Osteocyte (in vitro differentiated cells): ENCODE data around the gene MIAT. TPM values are rescaled to one million over a fixed set of nuclear protein-coding genes. Genes with fewer than 3 reads are reported as not detected.

Experiments used
- DNase-seq: peaks from one replicate; pipeline ENCODE4 v3.0.0; 2021; ENCODE audit warnings: mixed read lengths; ENCODE audit not compliant: unreplicated experiment; ENCODE audit errors: extremely low spot score
- H3K27ac Mint-ChIP-seq: one replicate; pipeline ENCODE4 v1.8.0; 2021; ENCODE audit warnings: mild to moderate bottlenecking, mixed read lengths; ENCODE audit not compliant: unreplicated experiment
- H3K27me3 Mint-ChIP-seq: one replicate; pipeline ENCODE4 v1.8.0; 2021; ENCODE audit warnings: mixed read lengths; ENCODE audit not compliant: unreplicated experiment
- H3K36me3 Mint-ChIP-seq: one replicate; pipeline ENCODE4 v1.8.0; 2021; ENCODE audit warnings: mixed read lengths; ENCODE audit not compliant: unreplicated experiment
- H3K4me1 Mint-ChIP-seq: one replicate; pipeline ENCODE4 v1.8.0; 2021; ENCODE audit warnings: mixed read lengths; ENCODE audit not compliant: unreplicated experiment
- H3K4me3 Mint-ChIP-seq: one replicate; pipeline ENCODE4 v1.8.0; 2021; ENCODE audit warnings: mild to moderate bottlenecking, moderate library complexity, mixed read lengths; ENCODE audit not compliant: unreplicated experiment
- H3K9me3 Mint-ChIP-seq: one replicate; pipeline ENCODE4 v1.8.0; 2021; ENCODE audit warnings: mixed read lengths; ENCODE audit not compliant: unreplicated experiment
- CTCF ChIP-seq: fragments of 200-600 bp; sonication (generic); IDR thresholded peaks from 2 replicates; pipeline ENCODE4 v1.5.0; 2021; ENCODE audit warnings: antibody characterized with exemption, mild to moderate bottlenecking, moderate library complexity
- total RNA-seq: library from RNA; stranded (reverse); gene quantifications from 2 replicates; pipeline ENCODE4 v1.2.1, GENCODE V29; 2021

The MIAT gene
- total RNA-seq, 1 donor from 2014 or later, result 3.3 TPM

GRCh38 chr22:26665813-26666231, 8.4 kb downstream of the MIAT start:
- no peak overlapping the region for H3K4me3 Mint-ChIP-seq
- peaks cover 4% of the 10 kb centered on the region for H3K27me3 Mint-ChIP-seq
- TF ChIP-seq CTCF, result no peak
- no peak overlapping the region for H3K27ac Mint-ChIP-seq
- H3K36me3 Mint-ChIP-seq, result no peaks in the 10 kb centered on the region
- H3K4me1 Mint-ChIP-seq, result peaks cover 5% of the 10 kb centered on the region
- no peak for DNase-seq
- H3K9me3 Mint-ChIP-seq, result no peaks in the 10 kb centered on the region

- Mint-ChIP-seq H3K36me3 (no peaks in the 10 kb centered on the region), H3K27ac (no peak overlapping the region), H3K4me3 (no peak overlapping the region), H3K4me1 (peaks cover 8% of the 10 kb centered on the region), H3K9me3 (no peaks in the 10 kb centered on the region), H3K27me3 (peaks cover 4% of the 10 kb centered on the region)
- no peak for TF ChIP-seq CTCF
- no peak for DNase-seq
Observed at GRCh38 chr22:26667140-26667539, 9.8 kb downstream of the MIAT start.

DNA sequence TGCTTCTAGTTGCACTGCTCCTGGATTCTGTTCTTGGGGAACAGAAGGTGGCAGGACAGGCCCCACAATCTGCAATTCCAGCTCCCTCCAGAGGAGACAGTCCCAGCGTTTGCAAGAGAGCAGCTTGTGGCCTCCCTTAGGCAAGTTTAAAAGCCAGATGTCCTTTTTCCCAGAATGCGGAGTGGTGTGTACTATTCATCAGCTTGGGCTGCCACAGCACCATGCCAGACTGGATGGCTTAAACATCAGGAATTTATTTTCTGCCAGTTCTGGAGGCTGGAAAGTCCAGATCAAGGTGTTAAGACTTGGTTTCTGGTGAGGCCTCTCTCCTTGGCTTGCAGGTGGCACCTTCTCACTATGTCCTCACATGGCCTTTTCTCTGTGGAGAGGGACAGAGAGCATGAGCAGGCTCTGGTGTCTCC, 11.7 kb downstream of the MIAT start:
- peaks cover 26% of the 10 kb centered on the region for H3K4me1 Mint-ChIP-seq
- DNase-seq, result no peak
- no peaks in the 10 kb centered on the region for H3K36me3 Mint-ChIP-seq
- H3K27me3 Mint-ChIP-seq, result no peaks in the 10 kb centered on the region
- H3K9me3 Mint-ChIP-seq, result no peaks in the 10 kb centered on the region
- no peak overlapping the region for H3K27ac Mint-ChIP-seq
- H3K4me3 Mint-ChIP-seq, result no peak overlapping the region
- TF ChIP-seq CTCF, result peak; percentile 38

DNA sequence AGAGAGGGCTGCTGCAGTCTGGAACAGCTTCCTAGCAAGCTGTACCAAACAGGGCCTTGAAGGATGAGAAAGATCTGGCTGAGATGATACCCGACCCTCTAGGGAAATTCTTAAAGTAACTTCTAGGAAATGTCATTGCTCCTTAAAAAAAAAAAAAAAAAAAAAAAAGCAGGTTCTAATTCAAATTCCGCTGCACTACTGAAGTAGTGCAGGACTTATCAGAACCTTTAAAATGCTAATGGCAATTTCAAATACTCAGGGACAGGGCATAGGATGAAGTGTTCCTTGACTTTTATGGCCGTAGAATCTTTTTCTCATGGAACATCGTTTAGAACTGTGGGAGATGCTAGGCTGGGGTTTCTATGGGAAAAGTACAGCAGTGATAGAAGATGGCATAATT, 13.1 kb downstream of the MIAT start:
- Mint-ChIP-seq H3K36me3 (peaks cover 3% of the 10 kb centered on the region), H3K27ac (no peak overlapping the region), H3K9me3 (no peaks in the 10 kb centered on the region), H3K4me3 (no peak overlapping the region), H3K4me1 (peaks cover 36% of the 10 kb centered on the region), H3K27me3 (no peaks in the 10 kb centered on the region)
- TF ChIP-seq CTCF, result no peak
- DNase-seq, result no peak

DNA sequence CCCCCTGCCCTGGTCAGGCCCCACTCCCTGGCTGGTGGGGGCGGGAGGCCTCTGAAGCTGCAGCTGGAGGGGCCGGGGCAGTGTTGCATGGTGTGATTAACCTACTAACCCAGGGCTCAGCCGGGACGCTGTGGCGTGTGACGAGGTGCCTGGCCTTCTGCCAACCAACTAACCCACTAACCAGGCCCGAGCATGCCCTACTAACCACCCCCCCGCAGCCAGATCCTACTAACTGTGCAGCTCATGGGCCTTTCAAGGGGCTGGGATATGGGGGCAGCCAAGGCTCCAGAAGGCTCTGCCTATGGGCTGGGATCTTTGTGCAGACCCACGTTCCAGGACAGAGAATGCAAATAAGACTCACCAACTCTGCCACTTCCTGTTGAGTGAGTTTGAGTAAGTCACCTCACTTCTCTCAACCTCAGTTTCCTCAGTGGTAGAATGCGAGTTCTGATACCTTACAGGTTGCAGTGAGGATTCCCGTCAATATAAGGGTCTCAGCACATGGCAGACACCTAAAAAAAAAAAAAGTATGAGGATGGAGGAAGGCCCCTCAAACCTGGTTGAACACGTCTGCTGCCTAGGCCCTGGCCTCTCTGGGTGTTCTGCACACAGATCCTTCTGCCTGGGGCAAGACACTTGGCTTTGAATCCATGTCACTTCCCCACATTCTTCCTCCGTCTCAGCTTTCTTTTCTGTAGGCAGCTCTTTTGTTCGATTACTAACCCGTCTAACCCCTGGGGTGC, 14.1 kb downstream of the MIAT start:
- Mint-ChIP-seq H3K9me3 (no peaks in the 10 kb centered on the region), H3K4me3 (no peak overlapping the region), H3K27ac (peak overlapping the region; percentile 98), H3K36me3 (peaks cover 4% of the 10 kb centered on the region), H3K4me1 (peaks cover 45% of the 10 kb centered on the region), H3K27me3 (no peaks in the 10 kb centered on the region)
- no peak for DNase-seq
- no peak for TF ChIP-seq CTCF
